BJ (cell line): Measurements from ENCODE around the gene RUFY3. TPM values are rescaled to one million over a fixed set of nuclear protein-coding genes. Genes with fewer than 3 reads are reported as not detected.

Source experiments
- CTCF ChIA-PET: fragments of 350-600 bp; formaldehyde crosslinking; extraction: SDS; loops from one replicate; lab custom pipeline; 2021; ENCODE audit warnings: antibody characterized with exemption, inconsistent platforms; lab: Yijun Ruan, JAX
- POLR2A ChIA-PET: fragments of 300-600 bp; sonication (Branson Sonifier 250); formaldehyde crosslinking; extraction: SDS; loops from one replicate; lab custom pipeline; 2021; ENCODE audit warnings: antibody characterized with exemption; lab: Charles Lee
- DNase-seq: peaks from one replicate; pipeline ENCODE4 v3.0.0-alpha.2; 2011; ENCODE audit warnings: low read depth
- H3K27me3 ChIP-seq: 2 replicates; pipeline ENCODE4 v1.6.0; 2011; ENCODE audit warnings: low read length; ENCODE audit not compliant: control insufficient read depth, insufficient read depth
- H3K36me3 ChIP-seq: 2 replicates; pipeline ENCODE4 v1.5.1; 2011; ENCODE audit warnings: low read length; ENCODE audit not compliant: control insufficient read depth, insufficient read depth
- H3K4me3 ChIP-seq: 2 replicates; pipeline ENCODE4 v1.5.1; 2011; ENCODE audit warnings: low read depth, mild to moderate bottlenecking, control low read depth, low read length
- polyA plus RNA-seq: library from polyadenylated mRNA; depleted of rRNA; stranded (reverse); fragments of >200 nt; gene quantifications from 2 replicates; pipeline ENCODE4 v1.2.3, GENCODE V29; 2011
- TF ChIP-seq, protein P1 (sequence below): IDR thresholded peaks from 2 replicates; pipeline ENCODE4 v1.5.1; 2011; ENCODE audit warnings: low read depth, mild to moderate bottlenecking, control low read depth, inconsistent platforms, low read length, moderate library complexity; ENCODE audit not compliant: insufficient read depth

Gene RUFY3
- polyA plus RNA-seq, 1 experiment, result 22.8 TPM

DNA sequence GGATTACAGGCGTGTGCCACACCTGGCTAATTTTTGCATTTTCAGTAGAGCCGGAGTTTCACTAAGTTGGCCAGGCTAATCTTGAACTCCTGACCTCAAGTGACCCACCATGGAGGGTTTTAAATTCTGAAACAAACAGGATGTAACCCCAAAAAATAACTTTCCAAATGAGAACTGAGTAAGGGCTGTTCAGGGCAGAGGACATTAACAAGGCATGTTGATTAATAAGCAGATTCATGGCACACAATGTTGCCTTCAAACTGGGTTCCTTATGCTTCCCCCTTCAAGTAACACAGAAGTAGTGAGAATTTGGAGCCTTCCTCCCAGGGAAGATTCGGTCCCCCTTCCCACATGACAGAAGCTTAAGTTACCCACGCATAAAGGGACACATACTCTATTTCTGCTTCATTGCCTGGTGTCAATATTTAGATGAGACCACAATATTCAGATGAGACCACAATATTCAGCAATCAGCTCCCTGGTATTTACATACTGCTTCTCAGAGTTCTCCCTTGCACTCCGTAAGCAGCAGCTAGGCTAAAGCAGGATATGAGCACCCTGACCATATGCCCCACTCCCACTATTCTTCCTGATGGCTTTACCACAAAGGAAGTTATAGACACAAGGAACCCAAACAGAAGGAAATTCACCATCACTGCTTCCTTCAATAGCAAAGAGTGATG lies 96.5 kb downstream of the RUFY3 start:
- CTCF ChIA-PET, result no interaction called here
- TF ChIP-seq, protein P1, sequence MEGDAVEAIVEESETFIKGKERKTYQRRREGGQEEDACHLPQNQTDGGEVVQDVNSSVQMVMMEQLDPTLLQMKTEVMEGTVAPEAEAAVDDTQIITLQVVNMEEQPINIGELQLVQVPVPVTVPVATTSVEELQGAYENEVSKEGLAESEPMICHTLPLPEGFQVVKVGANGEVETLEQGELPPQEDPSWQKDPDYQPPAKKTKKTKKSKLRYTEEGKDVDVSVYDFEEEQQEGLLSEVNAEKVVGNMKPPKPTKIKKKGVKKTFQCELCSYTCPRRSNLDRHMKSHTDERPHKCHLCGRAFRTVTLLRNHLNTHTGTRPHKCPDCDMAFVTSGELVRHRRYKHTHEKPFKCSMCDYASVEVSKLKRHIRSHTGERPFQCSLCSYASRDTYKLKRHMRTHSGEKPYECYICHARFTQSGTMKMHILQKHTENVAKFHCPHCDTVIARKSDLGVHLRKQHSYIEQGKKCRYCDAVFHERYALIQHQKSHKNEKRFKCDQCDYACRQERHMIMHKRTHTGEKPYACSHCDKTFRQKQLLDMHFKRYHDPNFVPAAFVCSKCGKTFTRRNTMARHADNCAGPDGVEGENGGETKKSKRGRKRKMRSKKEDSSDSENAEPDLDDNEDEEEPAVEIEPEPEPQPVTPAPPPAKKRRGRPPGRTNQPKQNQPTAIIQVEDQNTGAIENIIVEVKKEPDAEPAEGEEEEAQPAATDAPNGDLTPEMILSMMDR, result no peak
- Histone ChIP-seq H3K27me3 (no peaks in the 10 kb centered on the region), H3K36me3 (peaks cover 1% of the 10 kb centered on the region; the same call in 1 of the 2 replicates), H3K4me3 (no peak overlapping the region)
- no peak for DNase-seq
- POLR2A ChIA-PET, result no interaction called here

DNA sequence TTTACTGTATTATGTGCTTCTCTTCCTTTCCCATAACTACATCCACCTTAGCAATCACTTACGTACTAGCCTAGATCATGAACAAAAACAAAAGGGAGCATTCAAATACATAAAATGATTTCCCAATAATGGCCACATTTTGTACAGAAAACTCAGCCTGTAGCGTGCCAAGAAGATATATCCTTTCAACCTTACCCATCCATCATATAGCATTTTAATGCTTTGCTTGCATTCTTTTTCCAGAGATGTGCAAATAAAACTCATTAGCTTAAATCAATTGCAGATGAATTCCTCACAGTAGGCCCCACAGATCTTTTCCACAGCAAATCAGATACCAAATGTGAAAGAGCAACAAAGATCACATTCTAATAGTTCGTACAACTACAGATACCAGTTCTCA lies 97.2 kb downstream of the RUFY3 start:
- H3K36me3 ChIP-seq, result peaks cover 4% of the 10 kb centered on the region; the same call in 1 of the 2 replicates
- CTCF ChIA-PET, result interaction anchor here (0.6 kb wide), 1 partner anchor 130 kb away, joined by 3 read pairs; no protein-coding TSS in a partner anchor
- no peaks in the 10 kb centered on the region for H3K27me3 ChIP-seq
- TF ChIP-seq, protein P1, result no peak
- no peak for DNase-seq
- POLR2A ChIA-PET, result no interaction called here
- no peak overlapping the region for H3K4me3 ChIP-seq

DNA sequence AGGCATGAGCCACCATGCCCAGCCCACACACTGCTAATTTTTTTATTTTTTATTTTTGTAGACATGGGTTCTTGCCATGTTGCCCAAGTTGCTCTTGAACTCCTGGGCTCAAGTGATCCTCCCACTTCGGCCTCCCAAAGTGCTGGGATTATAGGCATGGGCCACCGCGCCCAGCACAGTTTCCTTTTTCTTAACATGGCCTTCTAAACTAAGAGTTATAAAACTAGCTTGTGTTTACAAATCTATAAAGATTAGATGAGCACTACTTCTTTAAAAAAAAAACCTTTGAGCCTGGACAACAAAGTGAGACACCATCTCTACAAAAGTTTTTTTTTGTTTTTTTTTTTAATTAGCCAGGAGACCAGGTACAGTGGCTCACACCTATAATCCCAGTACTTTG lies 107.3 kb downstream of the RUFY3 start:
- ChIA-PET CTCF (interaction anchor here (0.6 kb wide), 1 partner anchor 79 kb away, joined by 3 read pairs; no protein-coding TSS in a partner anchor), POLR2A (no interaction called here)
- DNase-seq, result no peak
- H3K27me3 ChIP-seq, result no peaks in the 10 kb centered on the region
- TF ChIP-seq, protein P1, result no peak
- no peak overlapping the region for H3K4me3 ChIP-seq
- peaks cover 19% of the 10 kb centered on the region for H3K36me3 ChIP-seq

DNA sequence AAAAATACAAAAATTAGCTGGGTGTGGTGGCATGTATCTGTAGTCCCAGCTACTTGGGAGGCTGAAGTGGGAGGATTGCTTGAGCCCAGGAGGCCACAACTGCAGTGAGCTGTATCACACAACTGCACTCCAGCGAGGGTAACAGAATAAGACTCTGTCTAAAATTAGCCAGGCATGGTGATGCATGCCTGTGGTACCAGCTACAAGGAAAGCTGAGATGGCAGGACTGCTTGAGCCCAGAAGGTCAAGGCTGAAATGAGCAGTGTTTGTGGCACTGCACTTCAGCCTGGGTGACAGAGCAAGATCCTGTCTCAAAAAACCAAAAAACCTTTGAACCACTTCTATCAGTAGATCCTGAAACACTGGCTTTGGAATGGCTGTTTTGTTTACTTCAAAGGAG lies 107.7 kb downstream of the RUFY3 start:
- Histone ChIP-seq H3K36me3 (peaks cover 19% of the 10 kb centered on the region), H3K27me3 (no peaks in the 10 kb centered on the region), H3K4me3 (no peak overlapping the region)
- ChIA-PET CTCF (no interaction called here), POLR2A (no interaction called here)
- no peak for DNase-seq
- TF ChIP-seq, protein P1, result no peak

DNA sequence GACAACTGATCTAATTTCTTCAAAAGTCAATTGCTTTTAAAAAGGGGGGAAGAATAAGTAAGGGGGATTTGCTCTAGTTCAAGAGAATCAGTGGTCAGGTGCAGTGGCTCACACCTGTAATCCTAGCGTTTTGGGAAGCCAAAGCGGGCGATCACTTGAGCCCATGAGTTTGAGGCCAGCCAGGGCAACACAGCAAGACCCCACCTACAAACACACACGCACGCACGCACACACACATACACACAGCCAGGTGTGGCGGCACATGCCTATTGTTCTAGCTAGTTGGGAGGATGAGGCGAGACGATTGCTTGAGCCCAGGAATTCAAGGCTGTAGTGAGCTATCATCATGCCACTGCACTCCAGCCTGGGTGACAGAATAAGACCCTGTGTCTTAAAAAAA lies 108.3 kb downstream of the RUFY3 start:
- Histone ChIP-seq H3K27me3 (no peaks in the 10 kb centered on the region), H3K4me3 (no peak overlapping the region), H3K36me3 (peaks cover 19% of the 10 kb centered on the region)
- TF ChIP-seq, protein P1, result no peak
- ChIA-PET POLR2A (no interaction called here), CTCF (no interaction called here)
- no peak for DNase-seq
